Measurements from ENCODE around the gene KIAA0040. TPM values are rescaled to one million over a fixed set of nuclear protein-coding genes. Genes with fewer than 3 reads are reported as not detected.

Gene KIAA0040
- polyA plus RNA-seq, 1 donor from 2014 or later: not detected

- Histone ChIP-seq H3K9ac (ENCODE audit: low read length) (no peak overlapping the region), H3K36me3 (ENCODE audit: insufficient read depth, low read length) (no peaks in the 10 kb centered on the region), H3K4me2 (ENCODE audit: low read length) (no peak overlapping the region), H3K9me3 (ENCODE audit: low read length) (no peaks in the 10 kb centered on the region), H3K27me3 (ENCODE audit: insufficient read depth, low read depth, low read length) (no peaks in the 10 kb centered on the region), H3K9me2 (ENCODE audit: insufficient read depth, low read length) (no peaks in the 10 kb centered on the region), H3K27ac (ENCODE audit: low read length) (no peak overlapping the region), H3F3A (ENCODE audit: insufficient read depth, low read length, poor library complexity, severe bottlenecking) (no peaks in the 10 kb centered on the region), H3K79me2 (replicated peaks; ENCODE audit: insufficient read depth, low read length) (no peaks in the 10 kb centered on the region), H3K4me3 (ENCODE audit: low read length) (no peak overlapping the region), H4K20me1 (ENCODE audit: insufficient read depth) (no peaks in the 10 kb centered on the region), H2AFZ (ENCODE audit: low read depth, low read length) (no peak overlapping the region)
- TF ChIP-seq POLR2AphosphoS5 (IDR thresholded peaks at IDR 0.05): no peak
- no peak for TF ChIP-seq EZH2 (IDR thresholded peaks at IDR 0.05; ENCODE audit: borderline replicate concordance, insufficient read depth, low read length, poor library complexity, severe bottlenecking)
- no peak for TF ChIP-seq RAD21 (conservative IDR thresholded peaks at IDR 0.05)
- no peak for TF ChIP-seq EP300 (conservative IDR thresholded peaks at IDR 0.05; ENCODE audit: poor library complexity, severe bottlenecking)
- TF ChIP-seq REST (IDR thresholded peaks at IDR 0.05; ENCODE audit: borderline replicate concordance): no peak
- TF ChIP-seq CTCF (IDR thresholded peaks at IDR 0.05; ENCODE audit: poor library complexity, severe bottlenecking): no peak
- no peak for TF ChIP-seq TAF1 (IDR thresholded peaks at IDR 0.05; ENCODE audit: low read depth)
- no peak for TF ChIP-seq MXI1 (conservative IDR thresholded peaks at IDR 0.05; ENCODE audit: poor library complexity, severe bottlenecking)
- TF ChIP-seq SMC3 (conservative IDR thresholded peaks at IDR 0.05; ENCODE audit: poor library complexity): no peak
These were observed 9.0 kb downstream of the KIAA0040 start for GRCh38 chr1:175183586-175183985.

GRCh38 chr1:175182201-175182746 lies 10.3 kb downstream of the KIAA0040 start:
- no peak overlapping the region for H3K9ac ChIP-seq (ENCODE audit: low read length)
- no peak overlapping the region for H2AFZ ChIP-seq (ENCODE audit: low read depth, low read length)
- H3K27me3 ChIP-seq (ENCODE audit: insufficient read depth, low read depth, low read length): no peaks in the 10 kb centered on the region
- no peaks in the 10 kb centered on the region for H4K20me1 ChIP-seq (ENCODE audit: insufficient read depth)
- no peaks in the 10 kb centered on the region for H3K36me3 ChIP-seq (ENCODE audit: insufficient read depth, low read length)
- H3K27ac ChIP-seq (ENCODE audit: low read length): no peak overlapping the region
- H3K9me3 ChIP-seq (ENCODE audit: low read length): no peaks in the 10 kb centered on the region
- H3F3A ChIP-seq (ENCODE audit: insufficient read depth, low read length, poor library complexity, severe bottlenecking): no peaks in the 10 kb centered on the region
- H3K9me2 ChIP-seq (ENCODE audit: insufficient read depth, low read length): no peaks in the 10 kb centered on the region
- H3K4me2 ChIP-seq (ENCODE audit: low read length): no peak overlapping the region
- no peak for TF ChIP-seq SMC3 (conservative IDR thresholded peaks at IDR 0.05; ENCODE audit: poor library complexity)
- TF ChIP-seq MXI1 (conservative IDR thresholded peaks at IDR 0.05; ENCODE audit: poor library complexity, severe bottlenecking): no peak
- TF ChIP-seq REST (IDR thresholded peaks at IDR 0.05; ENCODE audit: borderline replicate concordance): no peak
- TF ChIP-seq POLR2AphosphoS5 (IDR thresholded peaks at IDR 0.05): no peak
- TF ChIP-seq TAF1 (IDR thresholded peaks at IDR 0.05; ENCODE audit: low read depth): no peak
- no peak for TF ChIP-seq EZH2 (IDR thresholded peaks at IDR 0.05; ENCODE audit: borderline replicate concordance, insufficient read depth, low read length, poor library complexity, severe bottlenecking)
- no peak for TF ChIP-seq RAD21 (conservative IDR thresholded peaks at IDR 0.05)
- TF ChIP-seq CTCF (IDR thresholded peaks at IDR 0.05; ENCODE audit: poor library complexity, severe bottlenecking): no peak
- TF ChIP-seq EP300 (conservative IDR thresholded peaks at IDR 0.05; ENCODE audit: poor library complexity, severe bottlenecking): no peak
- no peaks in the 10 kb centered on the region for H3K79me2 ChIP-seq (replicated peaks; ENCODE audit: insufficient read depth, low read length)
- H3K4me3 ChIP-seq (ENCODE audit: low read length): no peak overlapping the region
